Measurements from ENCODE around the gene DOCK1.
"Not testable (repeated sequence)": the region's sequence is repeated elsewhere in the genome, so short reads cannot be mapped to it uniquely, and the experiment has no call there.

Gene DOCK1

GRCh38 chr10:126924915-126925300 is 19.7 kb downstream of the DOCK1 start:
- DNase-seq (ENCODE audit: low read depth in 2 of 2): no peak

GRCh38 chr10:126926568-126926967 is 21.3 kb downstream of the DOCK1 start:
- DNase-seq (ENCODE audit: low read depth in 2 of 2): no peak

- no peak for DNase-seq (ENCODE audit: low read depth in 2 of 2)
These were observed 22.6 kb downstream of the DOCK1 start for GRCh38 chr10:126927799-126928198.

GRCh38 chr10:126928274-126928673 is 23.0 kb downstream of the DOCK1 start:
- no peak for DNase-seq (ENCODE audit: low read depth in 2 of 2)

- no peak for DNase-seq (ENCODE audit: low read depth in 2 of 2)
These were observed 24.2 kb downstream of the DOCK1 start for GRCh38 chr10:126929391-126929790.

GRCh38 chr10:126930131-126930882 is 25.1 kb downstream of the DOCK1 start:
- DNase-seq (ENCODE audit: low read depth in 2 of 2): no peak

- no peak for DNase-seq (ENCODE audit: low read depth in 2 of 2)
These were observed 25.8 kb downstream of the DOCK1 start for GRCh38 chr10:126930883-126931503.

GRCh38 chr10:126931544-126931943 is 26.3 kb downstream of the DOCK1 start:
- DNase-seq (ENCODE audit: low read depth in 2 of 2): no peak

- no peak for DNase-seq (ENCODE audit: low read depth in 2 of 2)
These were observed 27.3 kb downstream of the DOCK1 start for GRCh38 chr10:126932516-126932915.

- no peak for DNase-seq (ENCODE audit: low read depth in 2 of 2)
These were observed 27.9 kb downstream of the DOCK1 start for GRCh38 chr10:126933116-126933515.

GRCh38 chr10:126935263-126935946 is 30.2 kb downstream of the DOCK1 start:
- DNase-seq (ENCODE audit: low read depth in 2 of 2): no peak

- no peak for DNase-seq (ENCODE audit: low read depth in 2 of 2)
These were observed 31.8 kb downstream of the DOCK1 start for GRCh38 chr10:126937026-126937425.

GRCh38 chr10:126938121-126938520 is 32.9 kb downstream of the DOCK1 start:
- not testable (repeated sequence) for DNase-seq (ENCODE audit: low read depth in 2 of 2)

- DNase-seq (ENCODE audit: low read depth in 2 of 2): no peak
These were observed 34.5 kb downstream of the DOCK1 start for GRCh38 chr10:126939706-126940105.

- DNase-seq (ENCODE audit: low read depth in 2 of 2): no peak
These were observed 35.6 kb downstream of the DOCK1 start for GRCh38 chr10:126940670-126941310.

GRCh38 chr10:126944191-126944590 is 39.0 kb downstream of the DOCK1 start:
- DNase-seq (ENCODE audit: low read depth in 2 of 2): no peak

- DNase-seq (ENCODE audit: low read depth in 2 of 2): no peak
These were observed 40.3 kb downstream of the DOCK1 start for GRCh38 chr10:126945351-126946030.

GRCh38 chr10:126946746-126947145 is 41.5 kb downstream of the DOCK1 start:
- no peak for DNase-seq (ENCODE audit: low read depth in 2 of 2)

- DNase-seq (ENCODE audit: low read depth in 2 of 2): no peak
These were observed 43.3 kb downstream of the DOCK1 start for GRCh38 chr10:126948355-126949160.

GRCh38 chr10:126949161-126949503 is 43.9 kb downstream of the DOCK1 start:
- no peak for DNase-seq (ENCODE audit: low read depth in 2 of 2)
